HTERT RPE-1 (cell line): ENCODE results near the gene HLA-G.
"Not testable (repeated sequence)": the region's sequence is repeated elsewhere in the genome, so short reads cannot be mapped to it uniquely, and the experiment has no call there.

Experiments
- in situ Hi-C: fragments of 300-500 bp; cut with MboI; formaldehyde crosslinking; loops from 4 replicates; pipeline ENCODE4 v1.14.3; 2020; ENCODE audit warnings: low sequenced_read_pairs

The HLA-G gene

DNA sequence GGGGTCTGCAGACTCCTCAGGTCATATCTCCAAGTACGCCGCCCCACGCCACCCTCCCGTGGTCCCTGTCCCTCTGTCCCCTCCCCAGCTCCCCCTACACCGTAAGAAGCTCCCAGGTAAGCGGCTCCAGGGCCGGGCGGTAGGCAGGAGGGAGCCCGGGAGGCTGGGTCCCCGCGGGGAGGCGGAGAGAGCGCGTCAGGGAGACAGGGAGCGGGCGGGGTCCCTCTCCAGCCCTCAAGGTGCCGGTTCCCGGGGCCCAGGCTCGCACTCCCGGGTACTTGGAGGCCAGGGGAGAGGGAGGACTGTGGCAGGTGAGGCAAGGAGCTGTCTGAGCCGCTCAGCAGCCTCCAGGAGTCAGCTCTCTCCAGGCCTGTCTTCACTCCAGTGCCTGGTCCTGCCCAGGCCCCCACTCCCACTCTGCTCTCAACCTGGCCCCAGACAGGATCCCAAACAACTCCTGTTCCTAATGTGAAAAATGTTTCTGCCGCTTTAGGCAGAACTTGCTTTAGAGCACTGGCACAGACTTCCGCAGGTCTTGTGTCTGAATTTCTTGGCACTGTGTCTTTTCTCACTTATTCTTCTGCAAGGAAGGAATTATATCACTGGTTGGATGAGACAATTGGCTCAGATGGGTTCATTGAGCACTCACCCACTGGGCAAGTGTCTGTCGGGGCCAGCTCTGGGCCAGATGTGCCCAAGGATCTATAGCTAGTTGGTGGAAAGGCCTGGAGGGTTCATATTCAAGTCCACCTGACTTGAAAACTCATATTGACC, 36.6 kb downstream of the HLA-G start:
- in situ Hi-C loops: no loop called here

DNA sequence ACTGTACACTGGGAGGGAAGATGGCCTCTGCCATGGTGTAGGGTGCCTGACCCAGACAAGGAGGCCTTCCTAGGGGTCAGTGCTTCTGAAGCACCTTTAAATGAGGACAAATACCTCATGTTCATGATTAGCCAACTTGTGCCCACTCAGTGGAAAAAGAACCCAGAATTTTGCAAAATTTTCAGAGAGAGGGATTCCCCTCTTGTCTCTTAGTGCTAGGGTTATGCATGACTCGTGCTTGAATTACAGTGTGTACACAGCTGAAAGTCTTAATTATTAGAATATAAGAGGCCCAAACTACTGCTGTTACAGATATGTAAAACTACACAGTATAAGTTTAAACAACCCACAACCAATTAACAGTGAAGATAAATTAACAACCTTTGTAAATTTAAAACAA, 38.0 kb downstream of the HLA-G start:
- in situ Hi-C loops: no loop called here

DNA sequence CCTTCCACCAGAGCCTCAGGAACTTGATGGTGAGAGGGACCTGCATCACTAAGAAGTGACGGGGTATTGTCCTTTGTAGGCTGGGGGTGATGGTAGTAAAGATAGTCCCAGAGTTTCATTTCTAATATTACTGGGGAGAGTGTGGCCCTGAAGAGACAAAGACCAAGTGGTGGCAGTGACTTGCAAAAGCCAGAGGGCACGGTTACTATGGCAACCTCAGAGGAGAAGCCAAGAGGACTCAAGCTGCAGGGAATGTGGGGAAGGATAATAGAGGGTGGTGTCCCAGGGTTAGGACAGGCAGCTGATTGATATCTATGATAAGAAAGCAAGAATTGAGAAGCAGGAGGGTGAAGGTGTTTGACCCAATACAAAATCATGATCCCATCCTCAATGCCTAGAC, 42.5 kb downstream of the HLA-G start:
- in situ Hi-C loops: no loop called here

DNA sequence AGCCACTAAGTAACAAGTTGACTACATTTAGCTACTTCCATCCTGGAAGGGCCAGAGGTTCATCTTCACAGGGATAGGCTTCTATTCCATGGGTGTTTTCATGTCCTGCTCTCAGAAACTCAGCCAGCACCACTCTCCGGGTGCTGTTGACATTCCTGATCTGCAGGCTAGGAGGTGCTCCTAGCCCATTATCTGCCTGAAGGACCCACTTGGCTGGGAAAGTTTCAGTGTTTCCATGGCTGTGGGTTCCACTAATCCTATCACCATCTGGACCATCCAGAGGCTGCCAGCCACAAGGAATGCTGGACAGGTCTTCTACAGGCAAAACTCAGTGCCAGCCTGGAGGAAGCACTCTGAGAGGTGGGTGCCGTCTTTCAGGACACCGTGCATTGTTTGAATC, 45.2 kb downstream of the HLA-G start:
- in situ Hi-C loops: no loop called here

DNA sequence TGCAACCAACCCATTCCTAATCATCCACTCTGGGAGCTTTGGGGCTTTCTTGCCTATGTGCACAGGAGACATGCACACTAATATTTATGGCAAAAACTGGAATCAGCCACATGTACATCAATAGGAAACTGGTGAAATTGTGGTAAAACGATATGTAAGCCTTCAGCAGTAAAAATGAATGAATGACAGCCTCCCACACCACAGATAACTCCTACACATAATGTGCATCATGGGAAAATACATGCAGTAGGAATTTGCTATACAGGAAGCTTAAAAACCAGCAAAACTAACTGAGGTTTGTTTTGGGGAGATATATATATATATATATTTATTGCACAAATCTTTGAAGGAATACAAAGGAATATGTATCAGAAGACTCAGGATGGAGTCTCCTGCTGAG, 47.6 kb downstream of the HLA-G start:
- in situ Hi-C loops: no loop called here

DNA sequence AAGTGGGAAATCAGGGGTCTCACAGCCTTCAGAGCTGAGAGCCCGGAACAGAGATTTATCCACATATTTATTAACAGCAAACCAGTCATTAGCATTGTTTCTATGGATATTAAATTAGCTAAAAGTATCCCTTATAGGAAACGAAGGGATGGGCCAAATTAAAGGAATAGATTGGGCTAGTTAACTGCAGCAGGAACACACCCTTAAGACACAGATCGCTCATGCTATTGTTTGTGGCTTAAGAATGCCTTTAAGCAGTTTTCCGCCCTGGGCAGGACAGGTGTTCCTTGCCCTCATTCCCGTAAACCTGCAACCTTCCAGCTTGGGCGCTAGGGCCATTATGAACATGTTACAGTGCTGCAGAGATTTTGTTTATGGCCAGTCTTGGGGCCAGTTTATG, 48.1 kb downstream of the HLA-G start:
- in situ Hi-C loops: not testable (repeated sequence)
